ENCODE measurements around the gene MMP1.

DNA sequence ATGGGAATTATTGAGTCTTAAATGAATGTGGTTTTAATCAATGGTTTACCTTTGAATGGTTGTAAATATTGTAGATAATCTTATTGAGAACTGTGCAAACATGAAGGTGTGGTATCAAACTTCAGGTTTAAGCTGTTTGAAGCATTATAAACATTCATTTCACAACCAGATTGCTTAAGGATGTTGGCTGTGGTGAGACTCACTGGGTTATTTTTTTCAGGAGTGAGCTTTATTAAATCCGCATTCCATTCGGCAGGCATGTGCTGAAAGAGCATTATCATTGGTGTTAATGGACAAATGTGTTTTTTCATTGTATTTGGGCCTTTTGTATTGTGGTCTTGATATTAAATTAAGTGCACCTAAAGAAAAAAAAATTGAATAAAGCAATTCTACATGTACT lies 35.8 kb upstream of the MMP1 start:
- TF ChIP-seq, protein P1, sequence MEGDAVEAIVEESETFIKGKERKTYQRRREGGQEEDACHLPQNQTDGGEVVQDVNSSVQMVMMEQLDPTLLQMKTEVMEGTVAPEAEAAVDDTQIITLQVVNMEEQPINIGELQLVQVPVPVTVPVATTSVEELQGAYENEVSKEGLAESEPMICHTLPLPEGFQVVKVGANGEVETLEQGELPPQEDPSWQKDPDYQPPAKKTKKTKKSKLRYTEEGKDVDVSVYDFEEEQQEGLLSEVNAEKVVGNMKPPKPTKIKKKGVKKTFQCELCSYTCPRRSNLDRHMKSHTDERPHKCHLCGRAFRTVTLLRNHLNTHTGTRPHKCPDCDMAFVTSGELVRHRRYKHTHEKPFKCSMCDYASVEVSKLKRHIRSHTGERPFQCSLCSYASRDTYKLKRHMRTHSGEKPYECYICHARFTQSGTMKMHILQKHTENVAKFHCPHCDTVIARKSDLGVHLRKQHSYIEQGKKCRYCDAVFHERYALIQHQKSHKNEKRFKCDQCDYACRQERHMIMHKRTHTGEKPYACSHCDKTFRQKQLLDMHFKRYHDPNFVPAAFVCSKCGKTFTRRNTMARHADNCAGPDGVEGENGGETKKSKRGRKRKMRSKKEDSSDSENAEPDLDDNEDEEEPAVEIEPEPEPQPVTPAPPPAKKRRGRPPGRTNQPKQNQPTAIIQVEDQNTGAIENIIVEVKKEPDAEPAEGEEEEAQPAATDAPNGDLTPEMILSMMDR (IDR thresholded peaks at IDR 0.05; ENCODE audit: low read depth, low read length, missing input control) = no peak
- no peak for TF ChIP-seq FOXA1 (IDR thresholded peaks at IDR 0.05)
- TF ChIP-seq RAD21 (IDR thresholded peaks at IDR 0.05) = no peak
- no peak for TF ChIP-seq GABPA (IDR thresholded peaks at IDR 0.05 in 1 of 2, conservative IDR thresholded peaks at IDR 0.05 in 1 of 2)
- TF ChIP-seq JUND (IDR thresholded peaks at IDR 0.05) = no peak
